Upper lobe of right lung (tissue), 1 donor: ENCODE measurements around the gene IL36A. TPM values are rescaled to one million over a fixed set of nuclear protein-coding genes. Genes with fewer than 3 reads are reported as not detected.

Source experiments
- ATAC-seq: fragments of 200-7000 bp; cut with Tn5 transposase; one replicate; pipeline ENCODE4 v1.9.1; 2020; ENCODE audit warnings: mild to moderate bottlenecking, moderate library complexity
- DNase-seq: peaks from one replicate; pipeline ENCODE4 v3.0.0-alpha.2; 2020
- H3K27ac ChIP-seq: fragments of 200-600 bp; one replicate; pipeline ENCODE4 v1.8.0; 2022
- H3K27me3 ChIP-seq: fragments of 200-600 bp; one replicate; pipeline ENCODE4 v1.8.0; 2022; ENCODE audit warnings: mild to moderate bottlenecking
- H3K36me3 ChIP-seq: fragments of 200-600 bp; one replicate; pipeline ENCODE4 v1.8.0; 2022
- H3K4me1 ChIP-seq: fragments of 200-600 bp; one replicate; pipeline ENCODE4 v1.8.0; 2022
- H3K4me3 ChIP-seq: fragments of 200-600 bp; one replicate; pipeline ENCODE4 v1.8.0; 2022; ENCODE audit warnings: mild to moderate bottlenecking
- H3K9me3 ChIP-seq: fragments of 200-600 bp; one replicate; pipeline ENCODE4 v1.8.0; 2022
- CTCF ChIP-seq: fragments of 200-600 bp; IDR thresholded peaks from one replicate; pipeline ENCODE4 v1.8.0; 2022; ENCODE audit warnings: antibody characterized with exemption
- intact Hi-C: fragments of 100-400 bp; cut with DNase I; formaldehyde crosslinking; loops from one replicate; pipeline ENCODE4 v1.11.0; 2022
- long read RNA-seq: library from polyadenylated mRNA; unstranded; transcript quantifications from one replicate; pipeline ENCODE4 v2.0.0, GENCODE V29; 2021
- total RNA-seq: library from RNA; stranded (reverse); fragmentation: NEBNext Ultra II Directional; extraction: Animal tissue kit (Norgen Biotek cat#: 25700); gene quantifications from one replicate; pipeline ENCODE4 v1.2.1, GENCODE V29; 2021
- donor health status: DM: no; HTN: yes; CAD: no; lungs with severe emphysema.

Gene IL36A
- total RNA-seq, result not detected
- long read RNA-seq, result 0 reads

- no peaks in the 10 kb centered on the region for H3K4me1 ChIP-seq
- H3K4me3 ChIP-seq, result no peak within 1 kb of the TSS
- ATAC-seq, result no peak
- no peaks in the 10 kb centered on the region for H3K27me3 ChIP-seq
- H3K36me3 ChIP-seq, result no peaks in the 10 kb centered on the region
- TF ChIP-seq CTCF, result no peak
- no peaks in the 10 kb centered on the region for H3K9me3 ChIP-seq
- no peak for DNase-seq
- no peak within 1 kb of the TSS for H3K27ac ChIP-seq
- intact Hi-C loops, result no loop called here
Observed at GRCh38 chr2:113005030-113005509, at the start of gene IL36A. IL36A (plus strand) TSS chr2:113005459; CDS start chr2:113005872, 413 bp downstream.

- DNase-seq (no peak), ATAC-seq (no peak)
- no peaks in the 10 kb centered on the region for H3K4me1 ChIP-seq
- intact Hi-C loops, result no loop called here
- no peak overlapping the region for H3K27ac ChIP-seq
- no peak for TF ChIP-seq CTCF
- no peaks in the 10 kb centered on the region for H3K36me3 ChIP-seq
- H3K4me3 ChIP-seq, result no peak overlapping the region
- peaks cover 16% of the 10 kb centered on the region for H3K27me3 ChIP-seq
- no peaks in the 10 kb centered on the region for H3K9me3 ChIP-seq
Observed at GRCh38 chr2:112957511-112957910, 47.7 kb upstream of the IL36A start.

GRCh38 chr2:112958428-112959108 is 46.7 kb upstream of the IL36A start:
- Histone ChIP-seq H3K4me1 (no peaks in the 10 kb centered on the region), H3K4me3 (no peak overlapping the region), H3K27ac (no peak overlapping the region), H3K36me3 (no peaks in the 10 kb centered on the region), H3K9me3 (no peaks in the 10 kb centered on the region), H3K27me3 (peaks cover 16% of the 10 kb centered on the region)
- intact Hi-C loops, result no loop called here
- TF ChIP-seq CTCF, result peak; percentile 82
- DNase-seq (no peak), ATAC-seq (peak; percentile 89)

- DNase-seq (no peak), ATAC-seq (no peak)
- no peak overlapping the region for H3K4me3 ChIP-seq
- no peaks in the 10 kb centered on the region for H3K9me3 ChIP-seq
- no peak overlapping the region for H3K27ac ChIP-seq
- intact Hi-C loops, result no loop called here
- TF ChIP-seq CTCF, result no peak
- H3K27me3 ChIP-seq, result peaks cover 16% of the 10 kb centered on the region
- no peaks in the 10 kb centered on the region for H3K36me3 ChIP-seq
- H3K4me1 ChIP-seq, result no peaks in the 10 kb centered on the region
Observed at GRCh38 chr2:112959109-112959812, 46.0 kb upstream of the IL36A start.

GRCh38 chr2:112960230-112960825 is 44.9 kb upstream of the IL36A start:
- peaks cover 16% of the 10 kb centered on the region for H3K27me3 ChIP-seq
- no peaks in the 10 kb centered on the region for H3K4me1 ChIP-seq
- TF ChIP-seq CTCF, result no peak
- H3K9me3 ChIP-seq, result no peaks in the 10 kb centered on the region
- intact Hi-C loops, result no loop called here
- no peak for DNase-seq
- H3K36me3 ChIP-seq, result no peaks in the 10 kb centered on the region
- no peak overlapping the region for H3K4me3 ChIP-seq
- no peak overlapping the region for H3K27ac ChIP-seq
- no peak for ATAC-seq
